GM18873 (cell line): Measurements from ENCODE around the gene PTPMT1.
"Not testable (repeated sequence)": the region's sequence is repeated elsewhere in the genome, so short reads cannot be mapped to it uniquely, and the experiment has no call there.

ENCODE experiments used
- ATAC-seq: cut with Tn5 transposase; IDR thresholded peaks from one replicate; pipeline ENCODE4 v1.9.1; 2021; ENCODE audit warnings: mild to moderate bottlenecking, moderate library complexity, moderate number of reproducible peaks; ENCODE audit not compliant: unreplicated experiment, low FRiP score

Gene PTPMT1

GRCh38 chr11:47565340-47566148, at the start of gene PTPMT1:
PTPMT1 (plus strand) TSS chr11:47565599; CDS start chr11:47565623, 24 bp downstream.
- ATAC-seq, result peak; percentile 51

GRCh38 chr11:47516155-47516554, 49.2 kb upstream of the PTPMT1 start:
- ATAC-seq, result no peak

- no peak for ATAC-seq
Measured at GRCh38 chr11:47516984-47517853, 48.2 kb upstream of the PTPMT1 start.

- ATAC-seq, result no peak
Measured at GRCh38 chr11:47518212-47518964, 47.0 kb upstream of the PTPMT1 start.

GRCh38 chr11:47523490-47524225, 41.7 kb upstream of the PTPMT1 start:
- ATAC-seq, result peak; percentile 49

- ATAC-seq, result no peak
Measured at GRCh38 chr11:47524291-47524874, 41.0 kb upstream of the PTPMT1 start.

GRCh38 chr11:47526032-47526431, 39.4 kb upstream of the PTPMT1 start:
- ATAC-seq, result not testable (repeated sequence)

GRCh38 chr11:47527186-47527585, 38.2 kb upstream of the PTPMT1 start:
- ATAC-seq, result no peak

- ATAC-seq, result no peak
Measured at GRCh38 chr11:47529951-47530350, 35.4 kb upstream of the PTPMT1 start.

GRCh38 chr11:47530721-47531120, 34.7 kb upstream of the PTPMT1 start:
- ATAC-seq, result not testable (repeated sequence)

GRCh38 chr11:47531666-47532065, 33.7 kb upstream of the PTPMT1 start:
- no peak for ATAC-seq

GRCh38 chr11:47532597-47533213, 32.7 kb upstream of the PTPMT1 start:
- ATAC-seq, result no peak

- no peak for ATAC-seq
Measured at GRCh38 chr11:47533690-47534151, 31.7 kb upstream of the PTPMT1 start.

- ATAC-seq, result no peak
Measured at GRCh38 chr11:47534704-47535251, 30.6 kb upstream of the PTPMT1 start.

GRCh38 chr11:47536915-47537314, 28.5 kb upstream of the PTPMT1 start:
- ATAC-seq, result no peak

GRCh38 chr11:47538741-47539565, 26.4 kb upstream of the PTPMT1 start:
- ATAC-seq, result no peak

- no peak for ATAC-seq
Measured at GRCh38 chr11:47539681-47540039, 25.7 kb upstream of the PTPMT1 start.

GRCh38 chr11:47541070-47541469, 24.3 kb upstream of the PTPMT1 start:
- no peak for ATAC-seq
